CD4-positive, alpha-beta memory T cell (primary cell): ENCODE data around the gene UMOD. TPM values are rescaled to one million over a fixed set of nuclear protein-coding genes. Genes with fewer than 3 reads are reported as not detected.

Source experiments
- CTCF ChIA-PET: fragments of 350-600 bp; sonication (Branson Sonifier 250); formaldehyde crosslinking; loops from one replicate; lab custom pipeline; 2021; ENCODE audit warnings: inconsistent platforms; ENCODE audit not compliant: partially characterized antibody; lab: Charles Lee
- POLR2A ChIA-PET: fragments of 350-600 bp; sonication (Branson Sonifier 250); formaldehyde crosslinking; loops from one replicate; lab custom pipeline; 2021; ENCODE audit not compliant: partially characterized antibody; lab: Charles Lee
- DNase-seq, 5 donors: peaks; one replicate each; pipeline versions ENCODE4 v3.0.0 to v3.0.0-alpha.2; 2020 to 2022; ENCODE audit warnings: mixed read lengths in 1 of 5
- H3K27ac ChIP-seq: one replicate; pipeline ENCODE4 v1.7.0; 2013; ENCODE audit warnings: low read depth, low read length
- H3K27me3 ChIP-seq: 2 replicates; pipeline ENCODE4 v1.7.0; 2013; ENCODE audit warnings: mild to moderate bottlenecking, low read length, moderate library complexity; ENCODE audit not compliant: insufficient read depth
- H3K36me3 ChIP-seq: 2 replicates; pipeline ENCODE4 v1.7.0; 2013; ENCODE audit warnings: mild to moderate bottlenecking, low read length, moderate library complexity; ENCODE audit not compliant: insufficient read depth
- H3K4me1 ChIP-seq: 2 replicates; pipeline ENCODE4 v1.7.0; 2013; ENCODE audit warnings: mild to moderate bottlenecking, low read length, moderate library complexity; ENCODE audit not compliant: insufficient read depth
- H3K4me3 ChIP-seq, 2 donors: one replicate each; pipeline ENCODE4 v1.7.0; 2013; ENCODE audit warnings: low read length in 2 of 2, mild to moderate bottlenecking in 1 of 2
- H3K9me3 ChIP-seq, 2 donors: one replicate each; pipeline ENCODE4 v1.7.0; 2013; ENCODE audit warnings: low read length in 2 of 2, control low read depth in 1 of 2; ENCODE audit not compliant: control insufficient read depth in 1 of 2
- H3K27ac Mint-ChIP-seq, 7 donors: one replicate each; pipeline ENCODE4 v1.8.0; 2020 to 2021; ENCODE audit warnings: mixed read lengths in 7 of 7, mild to moderate bottlenecking in 6 of 7, inconsistent platforms in 3 of 7, moderate library complexity in 3 of 7
- H3K27me3 Mint-ChIP-seq, 2 donors: one replicate each; pipeline ENCODE4 v1.8.0; 2020 to 2021; ENCODE audit warnings: mixed read lengths in 2 of 2
- H3K36me3 Mint-ChIP-seq, 2 donors: one replicate each; pipeline ENCODE4 v1.8.0; 2020 to 2021; ENCODE audit warnings: mixed read lengths in 2 of 2, inconsistent platforms in 1 of 2, mild to moderate bottlenecking in 1 of 2
- H3K4me1 Mint-ChIP-seq, 4 donors: one replicate each; pipeline ENCODE4 v1.8.0; 2020 to 2021; ENCODE audit warnings: mixed read lengths in 4 of 4, mild to moderate bottlenecking in 1 of 4
- H3K4me3 Mint-ChIP-seq, 8 donors: one replicate each; pipeline ENCODE4 v1.8.0; 2020 to 2021; ENCODE audit warnings: mixed read lengths in 8 of 8, mild to moderate bottlenecking in 7 of 8, moderate library complexity in 6 of 8, inconsistent platforms in 3 of 8
- H3K9me3 Mint-ChIP-seq, 8 donors: one replicate each; pipeline ENCODE4 v1.8.0; 2020 to 2021; ENCODE audit warnings: mixed read lengths in 8 of 8, mild to moderate bottlenecking in 5 of 8, inconsistent platforms in 3 of 8, moderate library complexity in 1 of 8
- intact Hi-C: fragments of 100-400 bp; cut with micrococcal nuclease; formaldehyde crosslinking; loops from one replicate; pipeline ENCODE4 v1.15.1; 2023
- polyA plus RNA-seq, 2 donors: library from polyadenylated mRNA; unstranded; fragments of 300-500 nt; fragmentation: Illumina TruSeq; gene quantifications; one replicate each; pipeline ENCODE4 v1.2.3, GENCODE V29; 2021
- total RNA-seq, 2 experiments: library from RNA; stranded (reverse); gene quantifications; one replicate each; pipeline ENCODE4 v1.2.3, GENCODE V29; 2021

Gene UMOD
- total and polyA plus RNA-seq, 4 experiments from 2014 or later = not detected

DNA sequence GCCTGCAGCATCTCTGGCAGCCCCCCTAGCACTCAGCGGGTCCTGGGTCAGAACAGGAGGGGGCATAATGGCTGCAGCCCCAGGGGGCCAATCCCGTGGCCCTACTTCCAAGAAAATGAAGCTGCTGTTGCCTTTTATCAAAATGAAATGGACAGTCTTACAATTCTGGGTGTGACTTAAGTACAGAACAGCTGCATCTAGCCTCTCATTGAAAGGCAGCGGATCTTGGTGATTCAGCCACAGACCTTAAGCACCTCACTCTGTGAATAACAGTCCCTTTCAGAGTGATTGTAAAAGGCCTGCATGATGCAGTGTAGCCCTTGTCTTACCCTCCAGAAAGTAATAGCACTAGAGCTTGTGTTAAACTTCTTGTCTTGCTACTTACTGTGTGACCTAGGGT is 11.5 kb upstream of the UMOD start:
- ChIA-PET CTCF (no interaction called here), POLR2A (no interaction called here)
- H3K4me1 ChIP-seq = no peaks in the 10 kb centered on the region
- peaks cover 8 to 9% of the 10 kb centered on the region in 2 donors for H3K27me3 Mint-ChIP-seq
- H3K4me3 ChIP-seq = no peak overlapping the region
- H3K4me3 Mint-ChIP-seq = no peak overlapping the region
- no peaks in the 10 kb centered on the region for H3K4me1 Mint-ChIP-seq
- H3K36me3 ChIP-seq = no peaks in the 10 kb centered on the region
- no peak overlapping the region for H3K27ac Mint-ChIP-seq
- no peaks in the 10 kb centered on the region for H3K36me3 Mint-ChIP-seq
- H3K9me3 ChIP-seq = no peaks in the 10 kb centered on the region
- no peaks in the 10 kb centered on the region for H3K27me3 ChIP-seq
- DNase-seq = no peak
- peaks cover 0 to 3% (median 0%) of the 10 kb centered on the region in 8 donors for H3K9me3 Mint-ChIP-seq
- no peak overlapping the region for H3K27ac ChIP-seq
- intact Hi-C loops = no loop called here

DNA sequence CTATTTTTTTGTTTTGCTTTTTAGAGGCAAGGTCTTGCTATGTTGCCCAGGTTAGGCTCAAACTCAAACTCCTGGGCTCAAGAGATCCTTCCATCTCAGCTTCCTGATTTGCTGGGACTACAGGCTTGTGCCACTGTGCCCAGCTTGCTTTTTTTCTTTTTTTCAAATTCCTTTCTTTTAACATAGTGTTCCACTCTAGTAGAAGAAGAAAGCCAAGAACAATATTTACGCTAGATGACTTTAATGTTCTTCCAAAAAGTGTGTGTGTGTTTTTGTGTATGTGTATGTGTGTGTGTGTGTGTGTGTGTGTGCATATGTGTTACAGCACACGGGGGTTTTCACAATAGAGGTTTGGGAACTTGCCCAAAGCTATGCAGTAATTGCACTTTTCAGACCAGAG is 10.7 kb upstream of the UMOD start:
- Histone ChIP-seq H3K27ac (no peak overlapping the region), H3K36me3 (no peaks in the 10 kb centered on the region), H3K4me3 (no peak overlapping the region), H3K4me1 (no peaks in the 10 kb centered on the region), H3K27me3 (no peaks in the 10 kb centered on the region), H3K9me3 (no peaks in the 10 kb centered on the region)
- Mint-ChIP-seq H3K27me3 (peaks cover 8 to 9% of the 10 kb centered on the region in 2 donors), H3K4me1 (no peaks in the 10 kb centered on the region), H3K9me3 (peaks cover 0 to 3% (median 0%) of the 10 kb centered on the region in 8 donors), H3K36me3 (no peaks in the 10 kb centered on the region), H3K27ac (no peak overlapping the region), H3K4me3 (no peak overlapping the region)
- ChIA-PET POLR2A (no interaction called here), CTCF (no interaction called here)
- no peak for DNase-seq
- intact Hi-C loops = no loop called here

DNA sequence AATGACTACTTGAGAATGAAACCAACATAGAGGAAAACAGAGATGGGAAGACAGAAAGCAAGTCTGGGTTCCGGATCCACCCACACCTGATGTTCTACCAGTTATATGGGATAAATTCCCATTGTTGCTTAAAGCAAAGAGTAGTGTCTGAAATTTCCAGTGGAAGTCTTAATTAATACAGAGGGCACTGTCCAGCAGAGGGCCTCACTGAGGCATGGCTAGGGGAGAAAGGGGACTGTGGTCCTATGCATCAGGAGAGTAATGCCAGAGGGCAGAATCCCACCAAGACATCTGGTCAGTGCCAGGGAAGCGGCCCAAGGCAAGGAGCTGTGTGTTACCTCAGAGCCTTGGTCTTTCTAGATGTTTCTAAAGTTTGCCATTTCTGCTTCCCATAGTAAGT is 7.5 kb upstream of the UMOD start:
- Histone ChIP-seq H3K27ac (no peak overlapping the region), H3K4me3 (no peak overlapping the region), H3K4me1 (no peaks in the 10 kb centered on the region), H3K9me3 (no peaks in the 10 kb centered on the region), H3K27me3 (no peaks in the 10 kb centered on the region), H3K36me3 (no peaks in the 10 kb centered on the region)
- H3K4me3 Mint-ChIP-seq = no peak overlapping the region
- ChIA-PET CTCF (no interaction called here), POLR2A (no interaction called here)
- H3K36me3 Mint-ChIP-seq = no peaks in the 10 kb centered on the region
- peaks cover 0 to 4% (median 0%) of the 10 kb centered on the region in 8 donors for H3K9me3 Mint-ChIP-seq
- intact Hi-C loops = no loop called here
- peaks cover 3 to 10% of the 10 kb centered on the region in 2 donors for H3K27me3 Mint-ChIP-seq
- no peaks in the 10 kb centered on the region for H3K4me1 Mint-ChIP-seq
- H3K27ac Mint-ChIP-seq = no peak overlapping the region
- no peak for DNase-seq

DNA sequence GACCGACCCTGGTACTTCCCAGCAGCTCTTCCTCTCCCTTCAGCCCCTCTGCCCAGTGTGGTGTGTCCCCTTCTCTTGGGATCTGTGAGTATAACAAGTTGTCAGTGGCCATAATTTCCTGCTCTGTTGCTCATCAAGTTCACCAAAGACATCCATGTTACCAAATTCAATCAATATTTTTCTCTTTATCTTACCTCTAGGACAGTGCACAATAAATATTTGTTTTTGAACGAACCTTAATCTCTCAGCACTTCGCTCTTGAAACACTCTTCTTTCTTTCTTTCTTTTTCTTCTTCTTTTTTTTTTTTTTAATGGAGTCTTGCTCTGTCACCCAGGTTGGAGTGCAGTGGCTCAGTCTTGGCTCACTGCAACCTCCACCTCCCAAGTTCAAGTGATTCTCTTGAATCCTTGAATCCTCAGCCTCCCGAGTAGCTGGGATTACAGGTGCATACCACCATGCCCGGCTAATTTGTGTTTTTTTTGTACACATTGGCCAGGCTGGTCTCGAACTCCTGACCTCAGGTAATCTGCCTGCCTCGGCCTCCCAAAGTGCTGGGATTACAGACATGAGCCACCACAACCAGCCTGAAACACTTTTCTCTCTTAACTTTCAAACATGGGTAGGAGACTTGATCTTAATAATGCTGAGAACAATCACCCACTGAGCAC is 2.7 kb upstream of the UMOD start:
- POLR2A ChIA-PET = no interaction called here
- Mint-ChIP-seq H3K4me3 (no peak overlapping the region), H3K9me3 (peaks cover 0 to 4% (median 0%) of the 10 kb centered on the region in 8 donors), H3K27ac (no peak overlapping the region), H3K4me1 (no peaks in the 10 kb centered on the region), H3K27me3 (peaks cover 2 to 8% of the 10 kb centered on the region in 2 donors), H3K36me3 (no peaks in the 10 kb centered on the region)
- Histone ChIP-seq H3K4me1 (no peaks in the 10 kb centered on the region), H3K36me3 (no peaks in the 10 kb centered on the region), H3K27ac (no peak overlapping the region), H3K9me3 (no peaks in the 10 kb centered on the region), H3K4me3 (no peak overlapping the region), H3K27me3 (no peaks in the 10 kb centered on the region)
- DNase-seq = no peak
- CTCF ChIA-PET = interaction anchor here (0.5 kb wide), 1 partner anchor 194 kb away, joined by 4 read pairs; no protein-coding TSS in a partner anchor
- intact Hi-C loops = no loop called here

DNA sequence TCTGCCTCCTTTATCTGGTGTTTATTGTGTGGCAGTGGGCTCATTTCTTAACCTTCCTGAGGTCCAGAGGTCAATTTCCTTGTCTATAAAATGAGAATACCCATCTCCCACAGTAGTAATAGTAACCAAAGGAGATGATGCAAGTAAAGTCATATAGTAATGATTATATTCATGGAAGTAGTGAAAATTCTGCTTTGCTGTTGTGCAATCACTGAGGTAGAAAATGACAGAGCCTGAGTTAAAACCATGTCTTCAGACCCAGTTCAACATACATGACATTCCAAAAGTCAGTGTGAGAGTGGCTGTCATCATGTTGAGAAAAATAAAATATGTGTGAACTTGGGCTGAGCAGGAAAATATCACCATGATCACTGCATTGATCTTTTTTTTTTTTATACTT is 864 bp upstream of the UMOD start:
- no peaks in the 10 kb centered on the region for H3K36me3 ChIP-seq
- Mint-ChIP-seq H3K36me3 (no peaks in the 10 kb centered on the region), H3K27ac (no peak overlapping the region), H3K4me1 (no peaks in the 10 kb centered on the region), H3K4me3 (no peak overlapping the region), H3K9me3 (peaks cover 0 to 4% (median 0%) of the 10 kb centered on the region in 8 donors), H3K27me3 (peaks cover 2 to 6% of the 10 kb centered on the region in 2 donors)
- H3K4me3 ChIP-seq = no peak overlapping the region
- DNase-seq = no peak
- H3K4me1 ChIP-seq = no peaks in the 10 kb centered on the region
- intact Hi-C loops = no loop called here
- H3K9me3 ChIP-seq = no peaks in the 10 kb centered on the region
- POLR2A ChIA-PET = no interaction called here
- no peaks in the 10 kb centered on the region for H3K27me3 ChIP-seq
- CTCF ChIA-PET = no interaction called here
- H3K27ac ChIP-seq = no peak overlapping the region

DNA sequence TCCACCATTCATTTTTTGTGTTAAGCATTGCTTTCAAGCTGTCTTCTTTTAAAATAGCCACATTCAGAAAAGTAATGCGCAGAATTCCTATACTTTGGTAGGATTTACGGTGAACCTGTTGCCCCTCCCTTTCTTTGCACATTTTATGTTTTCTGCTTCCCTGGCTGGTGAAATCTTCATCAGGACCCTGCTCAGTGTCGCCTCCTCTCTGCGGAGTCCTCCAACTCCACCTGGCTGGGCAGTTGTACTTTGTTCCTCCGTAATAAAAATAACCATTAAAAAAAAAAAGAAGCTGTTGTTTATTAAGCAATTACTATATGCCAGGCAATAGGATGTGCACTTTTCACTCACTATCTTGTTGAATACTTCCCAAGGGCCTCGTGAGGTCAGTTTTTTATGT is 2.9 kb downstream of the UMOD start:
- Mint-ChIP-seq H3K4me1 (no peaks in the 10 kb centered on the region), H3K27me3 (no peaks in the 10 kb centered on the region), H3K36me3 (no peaks in the 10 kb centered on the region), H3K27ac (no peak overlapping the region), H3K9me3 (peaks cover 0 to 1% (median 0%) of the 10 kb centered on the region in 8 donors), H3K4me3 (no peak overlapping the region)
- Histone ChIP-seq H3K27ac (no peak overlapping the region), H3K36me3 (no peaks in the 10 kb centered on the region), H3K9me3 (no peaks in the 10 kb centered on the region), H3K4me3 (no peak overlapping the region), H3K4me1 (no peaks in the 10 kb centered on the region), H3K27me3 (no peaks in the 10 kb centered on the region)
- ChIA-PET POLR2A (no interaction called here), CTCF (no interaction called here)
- intact Hi-C loops = no loop called here
- DNase-seq = no peak

DNA sequence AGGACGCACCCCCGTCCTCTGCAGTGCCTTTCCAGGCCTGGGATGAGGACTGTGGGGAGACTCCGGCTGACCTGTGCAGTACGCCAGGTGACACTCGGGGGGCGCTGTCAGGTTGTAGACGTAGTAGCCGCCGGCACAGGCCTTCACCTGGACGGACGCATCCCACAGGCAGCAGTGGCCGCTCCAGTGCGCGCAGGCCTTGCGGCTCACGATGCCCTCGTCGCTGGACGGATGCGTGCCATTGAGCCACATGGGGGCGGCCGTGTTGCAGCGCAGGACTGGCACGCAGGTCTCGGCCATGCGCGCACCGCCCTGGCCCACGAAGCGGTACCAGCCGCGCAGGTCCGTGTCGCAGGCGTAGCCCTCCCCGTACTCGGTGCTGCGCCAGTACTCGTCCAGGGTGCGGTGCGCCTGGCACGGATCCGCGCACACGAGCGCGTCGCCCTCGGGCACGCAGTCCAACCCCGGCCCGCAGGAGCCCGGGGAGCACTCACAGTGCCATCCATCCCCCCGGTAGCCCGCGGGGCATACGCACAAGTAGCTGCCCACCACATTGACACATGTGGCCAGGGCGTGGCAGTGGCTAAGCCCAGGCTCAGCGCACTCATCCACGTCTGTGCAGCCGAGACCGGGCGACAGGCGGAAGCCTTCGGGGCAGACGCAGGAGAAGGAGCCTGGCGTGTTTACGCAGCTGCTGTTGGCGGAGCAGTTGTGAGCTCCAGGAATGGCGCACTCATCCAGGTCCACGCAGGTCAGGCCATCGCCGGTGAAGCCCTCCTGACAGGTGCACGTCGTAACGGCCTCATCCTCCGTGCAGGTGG is 3.9 kb downstream of the UMOD start:
- CTCF ChIA-PET = no interaction called here
- intact Hi-C loops = no loop called here
- no peak overlapping the region for H3K4me3 Mint-ChIP-seq
- H3K27ac Mint-ChIP-seq = no peak overlapping the region
- H3K27me3 Mint-ChIP-seq = no peaks in the 10 kb centered on the region
- no peaks in the 10 kb centered on the region for H3K4me1 ChIP-seq
- no peaks in the 10 kb centered on the region for H3K9me3 Mint-ChIP-seq
- no peaks in the 10 kb centered on the region for H3K36me3 ChIP-seq
- POLR2A ChIA-PET = no interaction called here
- no peak for DNase-seq
- no peak overlapping the region for H3K27ac ChIP-seq
- H3K27me3 ChIP-seq = no peaks in the 10 kb centered on the region
- H3K9me3 ChIP-seq = no peaks in the 10 kb centered on the region
- H3K36me3 Mint-ChIP-seq = no peaks in the 10 kb centered on the region
- no peaks in the 10 kb centered on the region for H3K4me1 Mint-ChIP-seq
- H3K4me3 ChIP-seq = no peak overlapping the region
